ENCODE measurements around the gene TMEM167A. TPM values are rescaled to one million over a fixed set of nuclear protein-coding genes. Genes with fewer than 3 reads are reported as not detected.

TMEM167A gene
- total and polyA plus RNA-seq, 2 of the 8 experiments (the other 6 are each of a cell fraction or from before 2014, with no cell fraction given), result 50.6 to 178 TPM

DNA sequence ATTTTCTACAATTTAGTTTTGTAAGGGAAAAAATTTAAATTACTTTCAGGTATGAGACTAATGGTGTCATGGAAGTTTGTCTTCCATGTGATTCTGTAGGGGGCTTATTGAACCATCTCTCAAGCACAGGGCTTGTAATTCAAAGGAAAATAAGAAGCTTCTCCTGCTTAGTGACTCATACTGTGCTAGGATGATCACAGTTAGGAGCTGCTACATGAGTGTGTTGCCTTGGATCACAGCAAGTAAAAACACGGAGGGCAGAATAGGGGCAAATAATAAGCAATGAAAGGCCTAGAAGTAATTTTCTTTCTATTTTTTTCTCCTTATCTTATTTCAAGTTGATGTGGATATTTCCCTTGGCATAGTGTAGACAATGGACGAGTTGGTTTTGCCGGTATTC lies 28.9 kb downstream of the TMEM167A start (continued):
- TF ChIP-seq TCF12 (IDR thresholded peaks at IDR 0.05; ENCODE audit: low read depth, low read length) (no peak), CREB1 (IDR thresholded peaks at IDR 0.05) (no peak)

Data from H1 (cell line).